GM12891 (cell line): Measurements from ENCODE around the gene GDPD5.

Experiments used
- DNase-seq: peaks from one replicate; pipeline ENCODE4 v3.0.0; 2011; ENCODE audit warnings: low spot score; ENCODE audit not compliant: insufficient read length
- FAIRE-seq: peaks from 2 replicates; lab custom pipeline; 2011; peaks lifted over from hg19 to GRCh38; lab: Jason Lieb, UNC
- PAX5 ChIP-seq: IDR thresholded peaks from 2 replicates; pipeline ENCODE4 v1.6.1; 2011; ENCODE audit warnings: low read length, moderate library complexity, mild to moderate bottlenecking; ENCODE audit not compliant: insufficient read depth, severe bottlenecking
- POLR2A ChIP-seq: IDR thresholded peaks from 2 replicates; pipeline ENCODE4 v1.6.1; 2011; ENCODE audit warnings: low read depth, low read length, control low read depth
- POLR2AphosphoS5 ChIP-seq: IDR thresholded peaks from 2 replicates; pipeline ENCODE4 v1.6.1; 2011; ENCODE audit warnings: low read depth, low read length, control low read depth
- POU2F2 ChIP-seq: IDR thresholded peaks from 2 replicates; pipeline ENCODE4 v1.6.1; 2011; ENCODE audit warnings: low read depth, mild to moderate bottlenecking, control low read depth, low read length, moderate library complexity
- SPI1 ChIP-seq: IDR thresholded peaks from 2 replicates; pipeline ENCODE4 v1.6.1; 2011; ENCODE audit warnings: low read depth, low read length, control low read depth
- TAF1 ChIP-seq: IDR thresholded peaks from 2 replicates; pipeline ENCODE4 v1.6.1; 2011; ENCODE audit warnings: low read depth, low read length, control low read depth

Gene GDPD5

GRCh38 chr11:75408957-75409219 is 116.9 kb downstream of the GDPD5 start:
- FAIRE-seq (no peak), DNase-seq (no peak)
- 0 out of 2 replicates have a peak, but pooled peaks have one; percentile 30 for TF ChIP-seq POLR2AphosphoS5
- no peak for TF ChIP-seq SPI1

DNA sequence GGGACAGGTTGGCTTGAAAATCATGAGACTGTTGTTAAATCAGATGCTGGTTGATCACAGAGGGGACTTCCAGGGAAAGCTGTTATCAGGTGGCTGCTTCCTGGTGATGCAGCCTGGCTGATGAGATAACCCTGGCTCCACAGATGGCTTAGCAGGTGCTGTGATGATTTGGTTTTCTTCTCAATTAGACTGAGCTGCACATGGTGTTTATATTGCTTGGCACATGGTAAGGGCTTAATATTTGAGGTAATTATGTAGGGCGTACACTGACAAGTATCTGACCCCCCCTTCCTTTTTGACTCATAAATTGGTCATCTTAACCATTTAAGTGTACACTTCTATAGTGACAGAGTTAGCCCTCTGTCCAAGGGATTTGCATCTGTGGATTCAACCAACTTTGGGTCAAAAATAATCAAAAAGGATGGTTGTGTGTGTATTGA is 119.4 kb downstream of the GDPD5 start:
- FAIRE-seq, result no peak
- no peak for DNase-seq
- TF ChIP-seq POLR2A, result no peak; the same call in 1 of the 2 replicates
- no peak for TF ChIP-seq TAF1
- TF ChIP-seq PAX5, result no peak
- TF ChIP-seq POU2F2, result no peak

GRCh38 chr11:75403983-75404658 is 121.6 kb downstream of the GDPD5 start:
- TF ChIP-seq POLR2AphosphoS5 (peak; percentile 36; the same call in 1 of the 2 replicates), POU2F2 (no peak)
- DNase-seq (no peak), FAIRE-seq (no peak)

DNA sequence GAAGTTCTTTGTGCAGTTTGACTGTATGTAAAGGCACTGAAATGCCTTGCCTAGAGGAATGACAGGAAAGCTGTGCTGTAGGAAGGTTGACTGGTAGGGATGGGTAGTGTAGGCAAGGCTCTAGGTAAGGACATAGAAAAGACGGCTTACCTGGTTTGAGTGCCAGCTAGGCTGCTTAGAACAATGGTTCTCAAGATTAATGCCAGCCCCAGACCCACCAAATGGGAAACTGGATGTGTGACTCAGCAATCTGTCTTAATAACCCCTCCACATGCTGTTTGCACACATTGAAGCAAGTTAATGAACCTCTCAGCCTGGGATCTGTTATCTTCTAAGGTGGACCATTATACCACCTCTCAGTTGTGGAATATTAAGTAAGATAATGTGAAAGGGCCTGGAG is 122.7 kb downstream of the GDPD5 start:
- no peak; the same call in 1 of the 2 replicates for TF ChIP-seq POLR2AphosphoS5
- FAIRE-seq (no peak), DNase-seq (no peak)

GRCh38 chr11:75402002-75402773 is 123.6 kb downstream of the GDPD5 start:
- FAIRE-seq (no peak), DNase-seq (no peak)
- no peak for TF ChIP-seq SPI1
- TF ChIP-seq POLR2AphosphoS5, result peak; percentile 10; the same call in 1 of the 2 replicates

- TF ChIP-seq POLR2A (no peak), PAX5 (no peak), TAF1 (no peak), POLR2AphosphoS5 (no peak), POU2F2 (no peak), SPI1 (no peak)
- DNase-seq (no peak), FAIRE-seq (no peak)
Measured at GRCh38 chr11:75400146-75400865, 125.4 kb downstream of the GDPD5 start.

DNA sequence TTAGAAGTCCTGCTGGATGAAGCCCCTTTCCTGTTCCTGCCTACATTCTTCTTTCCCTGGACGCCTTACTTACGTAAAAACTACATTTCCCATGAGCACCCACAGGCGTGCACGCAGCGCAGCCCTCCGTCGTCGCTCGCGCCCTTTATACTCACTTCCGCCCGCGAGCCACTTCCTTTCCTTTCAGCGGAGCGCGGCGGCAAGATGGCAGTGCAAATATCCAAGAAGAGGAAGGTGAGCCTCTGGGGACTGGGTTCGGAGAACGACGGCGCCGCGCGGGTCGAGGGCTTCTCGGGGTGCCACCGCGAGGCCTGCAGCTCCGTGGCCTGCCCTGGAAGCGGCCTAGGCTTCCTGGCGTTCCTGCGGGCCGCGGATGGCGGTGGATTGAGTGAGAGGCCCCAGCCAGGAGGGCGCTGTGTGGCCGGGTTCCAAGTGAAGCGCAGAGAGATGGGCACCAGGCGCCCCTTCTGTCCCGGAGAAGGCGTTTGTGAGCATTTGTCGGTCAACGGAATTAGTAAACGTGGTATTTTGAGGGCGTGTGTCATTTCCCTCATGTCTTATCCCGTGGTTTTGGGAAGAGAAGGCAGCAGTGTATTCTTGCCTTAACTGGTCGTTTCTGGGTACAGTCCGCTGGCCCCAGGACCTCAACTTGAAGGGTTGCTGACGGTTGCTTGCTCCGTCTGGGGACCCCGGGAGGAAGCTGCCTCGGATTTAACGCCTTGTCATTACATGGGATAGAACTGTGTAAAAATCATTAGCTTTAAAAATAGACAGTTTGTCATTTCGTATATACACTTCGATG is 126.2 kb downstream of the GDPD5 start, which contains the start of gene RPS3:
Gene RPS3, plus strand, starts transcription at position 175 of the 802 bp plus-strand sequence. Its CDS starts 30 bp downstream, at position 205.
- FAIRE-seq (peak; percentile 82), DNase-seq (peak; percentile 85)
- TF ChIP-seq TAF1, result peak; percentile 100
- peak; percentile 63 for TF ChIP-seq PAX5
- peak; percentile 96 for TF ChIP-seq POU2F2
- peak; percentile 99 for TF ChIP-seq POLR2AphosphoS5
- peak; percentile 99 for TF ChIP-seq POLR2A
- TF ChIP-seq SPI1, result peak; percentile 84

GRCh38 chr11:75398906-75399305 is 126.8 kb downstream of the GDPD5 start:
- FAIRE-seq (no peak), DNase-seq (no peak)
- TF ChIP-seq TAF1 (no peak), PAX5 (no peak), POU2F2 (no peak), SPI1 (no peak), POLR2AphosphoS5 (no peak), POLR2A (no peak)

DNA sequence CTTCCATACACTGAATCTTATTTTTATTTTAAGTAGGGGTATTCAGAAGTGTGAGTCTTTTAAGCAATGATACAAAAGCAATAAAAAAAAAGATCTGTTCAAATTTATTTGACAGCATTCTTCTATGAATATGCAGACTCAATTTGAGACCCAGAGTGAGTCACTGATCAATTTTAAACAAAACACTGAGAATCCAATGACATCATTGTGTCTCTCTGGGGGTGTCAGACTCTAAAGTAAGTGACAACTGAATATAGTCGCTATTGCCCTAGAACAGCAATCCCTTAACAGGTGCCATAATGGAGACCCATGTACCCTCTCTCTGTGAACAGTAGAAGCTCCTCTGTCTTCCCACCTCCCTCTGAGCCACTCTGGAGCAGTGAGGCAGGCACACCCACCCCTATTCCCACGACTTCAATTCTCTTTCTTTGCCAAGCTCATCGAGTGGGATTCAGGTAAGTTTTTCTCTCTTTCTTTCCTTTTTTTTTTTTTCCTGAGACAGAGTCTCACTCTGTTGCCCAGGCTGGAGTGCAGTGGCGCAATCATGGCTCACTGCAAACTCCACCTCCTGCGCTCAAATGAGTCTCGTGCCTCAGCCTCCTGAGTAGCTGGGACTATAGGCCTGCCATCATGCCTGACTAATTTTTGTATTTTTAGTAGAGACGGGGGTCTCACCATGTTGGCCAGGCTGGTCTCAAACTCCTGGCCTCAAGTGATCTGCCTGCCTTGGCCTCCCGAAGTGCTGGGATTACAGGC is 131.5 kb downstream of the GDPD5 start:
- no peak for FAIRE-seq

More for the DNA sequence above, 131.5 kb downstream of the GDPD5 start:
- TF ChIP-seq PAX5 (no peak), POU2F2 (no peak), SPI1 (no peak), TAF1 (no peak), POLR2A (no peak), POLR2AphosphoS5 (no peak)
- no peak for DNase-seq
